Measurements from ENCODE around the gene FOXM1.

The FOXM1 gene

DNA sequence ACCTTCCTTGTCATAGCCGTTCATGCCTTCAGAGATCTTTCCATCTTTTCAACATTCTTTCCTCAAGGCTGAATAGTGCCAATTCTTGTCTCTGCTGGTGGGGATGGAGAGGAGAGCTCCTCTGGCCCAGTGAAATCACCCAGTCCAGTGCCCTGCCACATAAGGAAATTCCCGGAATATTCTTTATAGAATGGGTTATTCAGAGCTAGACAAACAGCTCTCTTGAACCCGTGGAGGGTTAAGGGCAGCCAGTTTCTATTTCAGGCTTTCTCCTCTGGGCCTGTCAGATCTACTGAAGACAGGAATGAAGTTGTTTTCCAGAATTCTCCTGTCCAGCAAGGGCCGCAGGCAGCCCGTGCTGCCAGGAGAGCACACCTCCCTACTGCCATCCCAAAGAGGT is 34.0 kb downstream of the FOXM1 start:
- DNase-seq (ENCODE audit: low spot score) (no peak), FAIRE-seq (no peak)

DNA sequence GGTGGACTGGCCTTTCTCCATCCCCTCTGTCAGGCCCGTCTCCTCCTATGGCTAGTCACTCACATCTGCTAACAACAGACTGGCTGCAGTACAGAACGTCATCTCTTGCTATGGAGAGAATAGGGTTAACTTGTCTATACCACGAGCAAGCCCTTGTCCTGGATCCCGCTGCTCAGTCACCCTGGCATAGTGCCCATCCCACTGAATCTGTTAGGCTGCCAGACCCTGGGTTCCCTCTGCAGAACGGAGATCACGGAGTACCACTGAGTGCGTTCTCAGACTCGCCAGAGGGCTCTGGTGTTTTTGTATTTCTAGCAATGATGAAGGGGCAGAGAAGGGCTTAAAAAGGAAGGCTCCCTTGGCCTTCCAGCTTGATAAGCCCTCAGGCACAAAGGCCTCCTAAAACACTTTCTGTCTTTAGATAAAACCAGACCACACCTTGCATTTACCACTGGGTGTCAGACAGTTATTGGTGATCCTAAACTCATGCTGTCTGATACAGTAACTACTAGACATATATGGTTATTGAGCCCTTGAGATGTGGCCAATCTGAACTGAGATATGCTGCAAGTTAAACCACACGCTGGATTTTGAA is 35.8 kb downstream of the FOXM1 start:
- no peak for FAIRE-seq
- DNase-seq (ENCODE audit: low spot score), result no peak

DNA sequence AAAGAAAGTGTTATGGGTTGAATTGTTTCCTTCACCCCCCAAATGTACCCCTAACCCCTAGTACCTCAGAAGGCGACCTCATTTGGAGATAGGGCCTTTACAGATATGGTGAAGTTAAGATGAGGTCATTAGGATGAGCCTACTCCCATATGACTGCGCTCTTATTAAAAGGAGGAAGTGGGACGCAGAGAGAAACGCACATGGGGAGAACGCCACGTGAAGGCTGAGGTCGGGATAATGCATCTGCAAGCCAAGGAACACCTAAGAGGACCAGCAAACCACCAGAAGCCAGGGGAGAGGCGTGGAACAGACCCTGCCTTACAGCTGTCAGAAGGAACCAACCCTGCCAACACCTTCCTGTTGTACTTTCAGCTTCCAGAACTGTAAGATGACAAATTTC is 40.4 kb downstream of the FOXM1 start:
- DNase-seq (ENCODE audit: low spot score), result no peak
- FAIRE-seq, result no peak

DNA sequence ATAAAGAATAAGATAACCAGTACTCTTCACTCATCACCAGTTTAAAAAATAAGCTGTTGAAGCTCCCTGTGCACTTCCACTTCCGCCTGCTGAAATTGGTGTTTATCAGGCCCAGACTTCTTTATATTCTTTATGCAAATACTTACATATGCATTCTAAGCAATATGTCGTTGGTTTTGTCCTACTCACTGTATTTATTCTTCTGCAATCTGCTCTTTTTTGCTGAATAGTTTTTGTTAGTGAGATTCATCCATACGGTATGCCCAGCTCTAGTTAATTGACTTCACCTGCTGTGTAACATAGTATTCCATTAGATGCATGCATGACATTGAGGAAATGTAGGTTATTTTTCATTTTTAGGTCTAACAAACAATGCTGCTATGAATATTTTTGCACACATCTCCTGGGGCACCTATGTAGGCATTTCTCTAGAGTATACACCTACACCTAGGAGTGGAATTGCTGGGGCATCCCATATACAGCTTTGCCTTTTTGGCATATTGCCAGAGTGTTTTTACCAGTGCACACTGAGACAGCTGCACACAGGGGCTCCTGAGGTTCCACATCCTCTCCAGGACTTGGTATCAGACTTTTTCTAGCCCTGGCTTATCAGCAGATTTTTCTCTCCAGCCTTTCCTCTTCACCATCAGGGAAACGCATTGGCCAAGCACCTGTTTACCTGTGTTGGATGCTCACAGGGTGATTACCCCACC is 41.1 kb downstream of the FOXM1 start:
- DNase-seq (ENCODE audit: low spot score) (no peak), FAIRE-seq (no peak)

DNA sequence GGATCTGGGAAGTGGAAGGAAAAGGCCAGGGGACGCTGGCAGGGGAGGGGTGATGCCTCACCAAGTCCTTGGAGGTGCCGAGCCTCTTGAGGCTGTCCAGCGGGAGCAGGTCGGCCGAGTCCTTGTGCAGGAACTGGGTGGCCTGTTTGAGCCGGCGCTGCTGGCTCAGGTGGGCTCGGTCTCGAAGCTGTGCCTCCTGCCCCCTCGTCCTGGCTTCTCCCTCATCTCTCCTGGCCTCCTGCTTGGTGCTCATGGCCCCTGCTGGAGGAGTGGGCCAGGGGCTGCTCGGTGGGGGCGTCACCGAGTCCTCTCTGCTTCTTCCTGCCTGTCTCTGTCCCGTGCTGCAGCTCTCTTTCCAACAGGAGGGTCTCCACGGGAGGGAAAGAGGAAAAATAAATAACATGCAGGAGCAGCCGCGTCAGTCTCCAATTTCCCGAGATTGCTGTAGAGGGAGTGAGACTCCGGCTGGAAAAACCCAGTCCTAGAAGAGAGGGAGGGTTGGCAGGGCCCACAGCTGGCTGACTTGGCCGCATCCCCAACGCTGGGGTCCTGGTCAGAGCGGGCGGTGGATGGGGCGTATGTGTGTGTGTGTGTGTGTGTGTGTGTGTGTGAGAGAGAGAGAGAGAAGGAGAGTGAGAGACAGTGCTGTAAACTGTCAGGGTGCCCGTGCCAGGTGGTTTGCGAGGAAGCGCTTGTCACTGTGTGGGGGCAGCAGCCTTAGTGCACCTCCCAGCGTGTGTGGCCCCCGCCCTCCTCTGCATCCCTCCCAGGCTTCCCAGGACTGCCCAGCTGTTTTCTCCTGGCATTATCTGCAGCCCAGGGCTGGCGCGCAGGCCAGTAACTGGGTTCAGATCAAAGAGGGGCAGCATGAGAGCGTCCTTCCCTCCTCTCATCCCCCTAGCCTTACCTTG is 42.1 kb downstream of the FOXM1 start, which contains the start of gene NRIP2:
NRIP2 (minus strand) TSS at position 455 of the 911 bp plus-strand sequence; CDS start at position 403, 52 bp downstream.
- DNase-seq (ENCODE audit: low spot score) (no peak), FAIRE-seq (no peak)

DNA sequence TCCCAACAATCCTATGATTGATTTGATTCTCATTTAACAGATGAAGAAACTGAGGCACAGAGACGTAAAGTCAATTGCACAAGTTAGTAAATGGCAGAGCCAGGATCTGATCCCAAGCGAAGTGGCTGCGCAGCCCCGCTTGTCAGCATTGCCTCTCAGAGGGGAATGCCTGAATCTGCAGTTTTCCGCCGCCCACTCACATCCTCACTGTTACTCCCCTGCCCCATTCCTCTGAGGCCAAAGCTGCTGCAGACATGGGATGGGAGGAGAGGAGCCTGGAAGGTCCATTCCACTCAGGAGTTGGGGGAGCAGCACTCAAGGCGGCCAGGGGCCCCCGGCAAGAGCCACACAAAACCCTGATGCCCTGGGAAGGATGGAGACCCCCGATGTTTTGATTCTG is 43.2 kb downstream of the FOXM1 start:
- FAIRE-seq, result no peak
- DNase-seq (ENCODE audit: low spot score), result no peak

DNA sequence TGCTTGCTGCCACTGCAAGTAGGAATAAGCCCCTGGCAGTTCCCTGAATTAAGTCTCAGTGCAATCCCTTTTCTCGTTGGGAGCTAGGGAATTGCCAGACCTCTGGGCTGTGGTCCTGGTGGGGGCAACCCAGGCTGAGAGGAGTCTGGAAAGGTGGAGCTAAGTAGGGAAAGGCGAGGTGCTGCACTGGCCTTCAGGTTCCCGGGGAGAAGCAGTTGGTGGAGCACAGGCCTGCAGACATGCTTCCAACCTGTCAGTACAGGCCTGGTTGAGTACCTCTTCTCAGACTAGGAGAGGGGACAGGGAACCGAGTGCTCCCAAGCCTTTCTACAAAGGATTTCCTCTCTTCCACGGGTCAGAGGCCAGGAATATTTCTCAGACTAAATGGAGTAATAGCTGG is 43.6 kb downstream of the FOXM1 start:
- no peak for FAIRE-seq
- DNase-seq (ENCODE audit: low spot score), result no peak

DNA sequence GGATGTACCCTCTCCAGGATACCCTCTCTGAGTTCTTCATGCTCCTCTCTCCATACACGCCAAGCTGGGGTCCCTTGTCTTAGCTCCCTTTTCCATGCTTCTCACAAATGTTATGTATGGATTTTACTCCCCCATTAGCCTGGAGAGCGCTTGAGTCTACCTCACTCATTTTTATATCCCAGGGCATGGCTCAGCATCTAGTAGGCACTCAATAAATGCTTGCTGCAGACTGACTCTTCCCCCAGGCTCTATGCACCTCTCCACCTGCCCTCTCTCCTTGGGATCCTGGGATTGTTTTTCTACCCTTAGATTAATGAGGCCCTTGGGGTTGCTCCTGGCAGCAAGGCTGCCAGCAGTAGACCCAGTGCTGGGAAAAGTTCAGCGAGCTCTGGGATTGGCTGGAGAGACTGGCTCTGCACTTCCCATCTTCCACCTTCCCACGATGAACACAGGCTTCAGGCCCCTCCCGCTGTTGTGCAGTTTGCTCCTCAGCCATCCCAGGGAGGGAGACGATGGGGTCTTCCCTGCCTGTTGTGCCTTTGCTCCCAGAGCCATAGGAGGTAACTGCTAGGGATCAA is 44.3 kb downstream of the FOXM1 start:
- DNase-seq (ENCODE audit: low spot score) (no peak), FAIRE-seq (no peak)

DNA sequence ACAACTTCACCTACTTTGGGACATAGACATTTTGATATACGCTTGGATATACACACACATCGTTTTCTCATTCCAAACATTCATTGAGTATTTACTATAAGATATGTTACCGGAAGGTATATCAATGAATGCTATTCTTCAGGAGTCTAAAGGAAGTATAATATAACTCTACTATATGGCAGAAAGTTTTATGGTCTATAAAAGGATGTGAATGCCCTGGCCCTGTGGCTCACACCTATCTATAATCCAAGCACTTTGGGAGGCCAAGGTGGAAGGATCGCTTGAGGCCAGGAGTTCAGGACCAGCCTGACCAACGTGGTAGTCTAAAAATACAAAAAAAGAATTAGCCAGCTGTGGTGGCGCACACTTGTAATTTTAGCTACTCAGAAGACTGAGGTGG is 47.7 kb downstream of the FOXM1 start:
- FAIRE-seq (no peak), DNase-seq (ENCODE audit: low spot score) (no peak)

DNA sequence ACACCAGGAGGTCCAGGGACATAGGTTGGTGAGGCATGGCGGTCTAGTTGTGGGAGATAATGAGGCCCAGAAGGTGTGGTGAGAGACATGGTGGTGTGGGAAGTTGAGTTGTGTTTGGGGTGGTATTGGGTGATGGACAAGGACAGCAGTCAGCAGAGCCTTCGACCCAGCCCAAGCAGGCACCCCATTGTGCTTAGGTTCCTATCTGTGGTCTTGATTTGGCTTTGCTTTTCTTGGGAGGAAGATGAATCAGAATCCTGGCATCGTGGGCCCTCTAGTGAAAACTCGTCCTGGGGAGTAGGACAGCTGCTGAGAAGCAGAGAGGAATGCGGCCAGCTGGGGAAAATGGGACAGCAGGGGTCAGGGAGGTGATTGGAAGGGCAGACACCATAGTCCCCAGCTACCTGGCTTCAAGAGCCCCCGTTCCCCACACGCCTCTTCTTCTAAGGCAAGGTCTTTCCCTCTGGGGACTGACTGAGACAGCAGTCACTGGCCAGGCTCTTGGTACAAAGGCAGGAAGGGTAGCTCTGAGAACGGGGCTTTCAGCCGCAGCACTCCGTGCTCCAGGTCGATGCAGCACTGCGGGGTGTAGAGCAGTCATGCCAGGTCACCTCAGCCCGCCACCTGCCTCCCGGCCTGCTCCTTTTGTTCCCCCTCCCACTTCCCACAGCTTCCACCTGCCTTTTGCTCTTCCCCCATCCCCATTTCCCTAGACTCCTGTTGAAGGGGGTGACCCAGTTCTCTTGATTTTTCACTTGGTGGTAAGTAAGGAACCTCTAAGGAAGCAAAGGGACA is 50.1 kb downstream of the FOXM1 start:
- DNase-seq (ENCODE audit: low spot score) (no peak), FAIRE-seq (no peak)

DNA sequence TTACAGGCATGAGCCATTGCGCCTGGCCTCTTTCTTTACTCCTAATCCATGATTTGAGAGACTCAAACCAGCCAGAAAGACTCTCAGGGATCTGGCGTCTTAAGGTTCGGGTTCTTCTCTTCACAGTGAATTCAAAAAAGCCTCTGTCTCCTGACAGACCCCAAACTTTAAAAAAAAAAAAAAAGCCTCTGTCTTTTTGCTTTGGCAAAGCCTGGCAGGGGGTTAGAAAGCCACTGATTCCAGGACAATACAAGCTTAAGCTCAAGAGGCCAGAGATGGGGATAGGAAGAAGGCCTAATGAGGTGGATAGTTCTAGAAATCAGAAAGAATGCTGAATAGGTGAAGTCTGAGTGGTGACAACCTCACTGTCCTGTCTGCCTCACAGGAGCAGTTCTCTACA is 50.9 kb downstream of the FOXM1 start:
- FAIRE-seq, result no peak

DNA sequence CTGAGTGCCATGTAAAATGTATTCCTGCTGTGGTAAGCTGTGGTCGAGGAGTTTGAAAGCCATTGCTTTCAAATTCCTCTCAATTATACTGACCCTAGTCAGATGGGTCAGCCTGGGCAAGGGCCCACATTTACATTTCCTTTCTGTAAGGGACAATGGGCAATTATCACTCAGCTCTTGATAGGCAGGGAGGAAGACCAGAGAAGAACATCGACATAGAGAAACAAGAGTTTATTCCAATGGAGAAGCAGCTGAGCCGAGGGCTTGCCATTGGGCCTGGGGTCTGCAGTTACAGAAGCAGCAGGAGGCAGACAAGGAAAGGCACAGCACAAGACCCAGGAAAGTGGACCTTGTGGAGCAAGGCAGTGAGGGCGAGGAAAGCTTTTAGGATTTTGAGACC is 51.8 kb downstream of the FOXM1 start:
- DNase-seq (ENCODE audit: low spot score) (no peak), FAIRE-seq (no peak)

More for the DNA sequence above, 50.9 kb downstream of the FOXM1 start:
- DNase-seq (ENCODE audit: low spot score), result no peak

DNA sequence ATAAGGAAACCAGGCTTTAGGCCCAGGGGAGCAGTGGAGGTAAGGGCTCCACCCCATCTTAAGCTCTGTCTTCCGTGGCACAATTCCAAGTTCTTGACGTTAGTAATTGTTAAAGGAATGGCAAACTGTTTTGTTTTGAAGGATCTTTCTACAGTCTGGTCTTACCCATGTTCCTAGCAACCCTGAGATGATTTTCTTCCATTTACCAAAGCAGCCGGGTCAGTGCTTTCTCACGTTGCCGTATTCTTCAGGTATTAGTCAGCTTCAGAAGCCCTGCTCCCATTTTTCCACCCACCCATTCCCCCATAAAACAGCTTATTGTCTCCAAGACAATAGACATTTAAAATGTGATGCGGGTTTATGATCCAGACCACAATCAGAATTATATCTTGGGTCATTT is 52.4 kb downstream of the FOXM1 start:
- no peak for DNase-seq (ENCODE audit: low spot score)
- FAIRE-seq, result no peak

DNA sequence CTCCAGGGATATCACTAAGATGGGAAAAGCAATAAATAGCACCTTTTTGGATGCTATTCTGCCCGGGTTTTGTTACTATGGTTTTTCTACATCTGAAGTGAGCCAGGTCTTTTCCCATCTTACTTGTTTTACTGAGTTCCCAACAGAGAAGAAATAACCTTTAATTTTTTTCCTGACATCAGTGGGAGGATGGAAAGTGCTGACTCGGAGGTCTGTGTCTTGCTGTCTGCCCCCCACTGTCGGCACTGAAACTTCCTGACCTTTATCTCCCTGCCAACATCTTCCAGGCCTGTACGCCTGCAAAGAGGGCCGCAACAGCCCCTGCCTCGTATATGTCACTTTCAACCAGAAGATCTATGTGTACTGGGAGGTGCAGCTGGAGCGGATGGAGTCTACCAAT is 53.5 kb downstream of the FOXM1 start:
- no peak for DNase-seq (ENCODE audit: low spot score)
- FAIRE-seq, result no peak

DNA sequence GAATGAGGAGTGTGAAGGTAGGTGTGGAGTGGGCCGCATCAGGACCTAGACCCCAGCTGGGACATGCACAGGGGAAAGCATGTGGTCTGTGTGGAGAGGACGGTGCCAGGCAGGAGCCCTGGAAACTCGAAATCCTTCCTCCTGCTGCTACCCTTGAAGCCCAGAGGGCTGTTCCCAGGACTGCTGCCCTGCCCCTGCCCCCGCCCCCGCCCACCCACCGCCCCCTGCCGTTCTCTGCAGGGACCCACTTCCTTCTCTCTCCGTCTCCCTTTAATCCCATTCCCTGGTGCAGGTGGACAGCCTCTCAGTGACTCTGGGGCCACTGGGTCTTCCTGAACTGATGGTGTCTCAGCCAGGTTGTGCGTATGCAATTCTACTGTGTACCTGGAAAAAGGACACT is 56.5 kb downstream of the FOXM1 start:
- DNase-seq (ENCODE audit: low spot score), result no peak
- no peak for FAIRE-seq

DNA sequence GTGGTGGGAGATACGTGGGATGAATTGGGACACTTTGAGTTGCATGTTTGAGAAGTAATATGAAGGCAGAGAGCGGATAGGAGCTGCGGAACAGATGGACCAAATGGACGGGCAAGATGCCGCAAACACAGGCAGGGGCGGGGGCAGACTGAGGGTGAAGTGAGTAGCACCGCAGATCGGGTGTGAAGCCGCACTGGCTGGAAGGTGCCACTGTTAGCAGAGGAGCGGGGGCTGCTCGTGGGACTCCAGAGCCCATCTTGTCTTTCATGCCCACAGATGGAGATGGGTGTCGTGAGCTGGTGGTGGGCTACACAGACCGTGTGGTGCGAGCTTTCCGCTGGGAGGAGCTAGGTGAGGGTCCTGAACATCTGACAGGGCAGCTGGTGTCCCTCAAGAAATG is 57.2 kb downstream of the FOXM1 start:
- DNase-seq (ENCODE audit: low spot score) (no peak), FAIRE-seq (no peak)

DNA sequence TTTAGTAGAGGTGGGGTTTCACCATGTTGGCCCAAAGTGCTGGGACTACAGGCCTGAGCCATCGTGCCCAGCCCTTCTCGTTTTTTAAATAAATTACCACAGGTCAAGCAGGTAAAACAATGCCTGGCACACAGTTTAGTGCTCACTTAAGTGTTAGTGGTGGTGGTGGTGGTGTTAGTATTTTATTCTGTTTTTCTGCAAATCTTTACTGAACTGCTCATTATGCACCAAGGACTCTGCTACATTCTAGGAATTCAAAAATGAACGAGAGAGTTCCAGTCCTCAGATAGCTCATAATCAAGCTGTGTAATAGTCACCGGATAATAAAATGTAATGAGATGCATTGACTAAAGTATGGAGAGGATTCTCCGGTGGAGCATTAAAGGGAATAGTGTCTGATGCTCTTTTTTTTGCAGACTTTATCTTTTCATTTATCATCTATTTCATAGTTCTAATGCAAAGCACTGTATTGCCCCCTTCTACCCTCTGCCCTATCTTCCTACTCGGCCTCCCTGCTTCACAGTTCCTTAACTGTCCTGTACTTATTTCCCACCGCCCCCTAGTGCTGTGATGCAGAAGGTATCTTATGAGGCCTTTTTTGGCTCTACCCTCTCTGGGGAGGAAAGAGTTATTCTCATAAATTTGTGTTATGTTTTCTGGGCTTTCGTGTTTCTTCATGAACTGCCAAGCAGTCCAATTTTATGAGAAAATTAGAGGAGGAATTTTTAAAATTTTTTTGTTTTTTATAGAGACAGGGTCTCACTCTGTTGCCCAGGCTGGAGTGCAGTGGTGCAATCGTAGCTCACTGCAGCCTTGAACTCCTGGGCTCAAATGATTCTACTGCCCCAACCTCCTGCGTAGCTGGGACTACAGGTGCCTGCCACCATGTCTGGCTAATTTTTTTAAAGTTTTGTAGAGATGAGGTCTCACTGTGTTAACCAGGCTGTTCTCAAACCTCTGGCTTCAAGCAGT is 63.5 kb downstream of the FOXM1 start:
- FAIRE-seq (peak; percentile 35), DNase-seq (ENCODE audit: low spot score) (peak; percentile 57)

DNA sequence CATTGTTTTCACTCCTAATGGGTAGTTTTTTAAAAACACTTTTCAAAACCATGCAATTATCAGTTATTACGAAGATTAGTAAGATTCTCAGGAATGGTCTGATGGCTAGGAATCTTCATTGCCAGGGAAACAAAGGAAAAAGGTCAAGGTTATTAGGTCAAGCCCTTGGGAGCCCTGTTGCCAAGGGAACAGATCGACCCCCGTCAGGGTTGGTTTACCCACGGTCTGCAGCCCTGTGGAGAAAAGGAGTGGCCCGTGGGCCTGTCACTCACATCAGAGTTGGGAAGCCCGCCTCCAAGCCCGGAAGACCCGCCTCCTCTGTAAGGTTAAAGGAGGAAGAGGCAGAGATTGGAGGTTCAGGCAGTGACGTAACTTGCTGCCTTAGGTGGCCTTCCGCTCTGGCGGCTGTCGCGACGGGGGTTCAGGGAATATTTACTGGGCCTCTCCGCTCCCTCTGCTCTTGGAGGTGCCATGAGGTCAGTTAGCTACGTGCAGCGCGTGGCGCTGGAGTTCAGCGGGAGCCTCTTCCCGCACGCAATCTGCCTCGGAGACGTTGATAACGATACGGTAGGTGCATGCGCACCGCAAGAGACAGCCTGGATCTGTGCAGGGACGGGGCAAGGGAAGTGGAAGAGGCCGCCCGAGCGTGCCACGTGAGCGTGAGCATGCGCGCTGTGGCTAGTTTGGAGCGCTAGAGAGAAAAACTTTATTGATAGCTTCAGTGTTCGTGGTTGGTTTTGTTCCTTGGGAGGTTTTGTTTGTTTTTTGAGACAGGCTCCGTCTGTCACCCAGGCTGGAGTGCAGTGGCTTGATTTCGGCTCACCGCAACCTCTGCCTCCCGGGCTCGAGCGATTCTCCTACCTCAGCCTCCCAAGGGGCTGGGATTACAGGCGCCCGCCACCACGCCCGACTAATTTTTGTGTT is 64.4 kb downstream of the FOXM1 start, which contains the start of gene ITFG2:
ITFG2 (plus strand) TSS at position 379 of the 924 bp plus-strand sequence; CDS start at position 472, 93 bp downstream.
- peak; percentile 77 for FAIRE-seq
- peak; percentile 97 for DNase-seq (ENCODE audit: low spot score)

DNA sequence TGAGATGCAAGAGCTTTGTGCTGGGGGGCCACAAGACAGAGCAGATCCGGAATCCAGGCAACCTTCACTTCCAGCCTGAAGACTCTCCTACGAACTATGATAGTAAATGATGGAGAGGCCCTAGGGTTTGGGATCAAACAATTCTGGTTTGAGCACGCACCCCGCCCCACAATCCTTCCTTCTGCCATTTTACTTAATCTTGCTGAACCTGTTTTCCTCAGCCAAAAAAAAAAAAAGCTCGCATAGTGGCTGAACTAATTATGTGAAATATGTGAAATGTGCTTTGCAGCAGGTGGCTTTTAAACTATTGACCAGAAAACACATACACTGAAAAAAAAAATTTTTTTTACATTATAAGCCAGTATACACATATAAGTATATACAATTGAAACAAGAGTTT is 65.2 kb downstream of the FOXM1 start:
- DNase-seq (ENCODE audit: low spot score) (no peak), FAIRE-seq (no peak)

Data from RCC 7860 (cell line).